ENCODE results near the gene CRISP2.

The CRISP2 gene

GRCh38 chr6:49662892-49663261, 50.5 kb downstream of the CRISP2 start:
- TF ChIP-seq CTCF (IDR thresholded peaks at IDR 0.05): no peak
- Histone ChIP-seq H3K9ac (no peak overlapping the region), H3K4me3 (ENCODE audit: low read depth, low read length) (no peak overlapping the region), H3K4me2 (ENCODE audit: low read length) (no peak overlapping the region), H2AFZ (no peak overlapping the region), H3K79me2 (no peaks in the 10 kb centered on the region), H3K27ac (no peak overlapping the region), H3K4me1 (no peaks in the 10 kb centered on the region), H3K27me3 (ENCODE audit: control insufficient read depth, insufficient read depth, low read length) (no peaks in the 10 kb centered on the region), H3K9me3 (ENCODE audit: control insufficient read depth, low read length) (peaks cover 3% of the 10 kb centered on the region), H3K36me3 (ENCODE audit: control insufficient read depth, insufficient read depth, low read length) (no peaks in the 10 kb centered on the region)

GRCh38 chr6:49662231-49662891, 51.0 kb downstream of the CRISP2 start:
- no peak overlapping the region for H2AFZ ChIP-seq
- no peak for TF ChIP-seq CTCF (IDR thresholded peaks at IDR 0.05)
- H3K4me2 ChIP-seq (ENCODE audit: low read length): no peak overlapping the region
- no peaks in the 10 kb centered on the region for H3K4me1 ChIP-seq
- no peaks in the 10 kb centered on the region for H3K79me2 ChIP-seq
- H3K9ac ChIP-seq: no peak overlapping the region
- H3K36me3 ChIP-seq (ENCODE audit: control insufficient read depth, insufficient read depth, low read length): no peaks in the 10 kb centered on the region
- no peaks in the 10 kb centered on the region for H3K27me3 ChIP-seq (ENCODE audit: control insufficient read depth, insufficient read depth, low read length)
- peaks cover 3% of the 10 kb centered on the region for H3K9me3 ChIP-seq (ENCODE audit: control insufficient read depth, low read length)
- no peak overlapping the region for H3K27ac ChIP-seq
- H3K4me3 ChIP-seq (ENCODE audit: low read depth, low read length): no peak overlapping the region

- no peak overlapping the region for H3K9ac ChIP-seq
Observed at GRCh38 chr6:49653942-49654341, 59.4 kb downstream of the CRISP2 start.

GRCh38 chr6:49653438-49653837, 59.9 kb downstream of the CRISP2 start:
- Histone ChIP-seq H3K4me3 (ENCODE audit: low read depth, low read length) (no peak overlapping the region), H3K4me2 (ENCODE audit: low read length) (no peak overlapping the region), H2AFZ (no peak overlapping the region), H3K36me3 (ENCODE audit: control insufficient read depth, insufficient read depth, low read length) (no peaks in the 10 kb centered on the region), H3K27ac (no peak overlapping the region), H3K9ac (no peak overlapping the region), H3K27me3 (ENCODE audit: control insufficient read depth, insufficient read depth, low read length) (no peaks in the 10 kb centered on the region), H3K79me2 (no peaks in the 10 kb centered on the region), H3K4me1 (no peaks in the 10 kb centered on the region), H3K9me3 (ENCODE audit: control insufficient read depth, low read length) (no peaks in the 10 kb centered on the region)
- TF ChIP-seq CTCF (IDR thresholded peaks at IDR 0.05): no peak

More at GRCh38 chr6:49653942-49654341, 59.4 kb downstream of the CRISP2 start:
- Histone ChIP-seq H3K36me3 (ENCODE audit: control insufficient read depth, insufficient read depth, low read length) (no peaks in the 10 kb centered on the region), H3K27ac (no peak overlapping the region), H3K27me3 (ENCODE audit: control insufficient read depth, insufficient read depth, low read length) (no peaks in the 10 kb centered on the region), H3K79me2 (no peaks in the 10 kb centered on the region), H3K4me2 (ENCODE audit: low read length) (no peak overlapping the region), H3K4me3 (ENCODE audit: low read depth, low read length) (no peak overlapping the region), H2AFZ (no peak overlapping the region), H3K4me1 (no peaks in the 10 kb centered on the region), H3K9me3 (ENCODE audit: control insufficient read depth, low read length) (no peaks in the 10 kb centered on the region)
- no peak for TF ChIP-seq CTCF (IDR thresholded peaks at IDR 0.05)

- H3K36me3 ChIP-seq (ENCODE audit: control insufficient read depth, insufficient read depth, low read length): no peaks in the 10 kb centered on the region
- H3K27me3 ChIP-seq (ENCODE audit: control insufficient read depth, insufficient read depth, low read length): no peaks in the 10 kb centered on the region
- H2AFZ ChIP-seq: no peak overlapping the region
- TF ChIP-seq CTCF (IDR thresholded peaks at IDR 0.05): no peak
- H3K9ac ChIP-seq: no peak overlapping the region
- H3K27ac ChIP-seq: no peak overlapping the region
- no peak overlapping the region for H3K4me2 ChIP-seq (ENCODE audit: low read length)
- H3K79me2 ChIP-seq: no peaks in the 10 kb centered on the region
- H3K4me1 ChIP-seq: no peaks in the 10 kb centered on the region
- no peak overlapping the region for H3K4me3 ChIP-seq (ENCODE audit: low read depth, low read length)
- no peaks in the 10 kb centered on the region for H3K9me3 ChIP-seq (ENCODE audit: control insufficient read depth, low read length)
Observed at GRCh38 chr6:49651239-49651638, 62.1 kb downstream of the CRISP2 start.
